GM12878 (cell line): ENCODE data around the gene TBRG4. TPM values are rescaled to one million over a fixed set of nuclear protein-coding genes. Genes with fewer than 3 reads are reported as not detected.

Source experiments
- BCL11A ChIP-seq: IDR thresholded peaks from 2 replicates; pipeline ENCODE4 v1.6.1; 2011; ENCODE audit warnings: low read depth, low read length
- CBFB ChIP-seq: IDR thresholded peaks from 2 replicates; pipeline ENCODE4 v1.6.1; 2016; ENCODE audit warnings: antibody characterized with exemption, low read depth
- CBX3 ChIP-seq: fragments of 200-600 bp; sonication (generic); IDR thresholded peaks from 2 replicates; pipeline ENCODE4 v1.6.1; 2016; ENCODE audit warnings: low read depth, borderline replicate concordance
- CBX5 ChIP-seq: sonication (generic); IDR thresholded peaks from 2 replicates; pipeline ENCODE4 v1.6.1; 2016; ENCODE audit warnings: low read depth, moderate library complexity, mild to moderate bottlenecking, inconsistent platforms
- CHD2 ChIP-seq: IDR thresholded peaks from 2 replicates; pipeline ENCODE4 v1.6.1; 2011; ENCODE audit warnings: low read depth, low read length, improper control_type of control experiment, borderline replicate concordance
- EED ChIP-seq: sonication (generic); IDR thresholded peaks from 2 replicates; pipeline ENCODE4 v1.6.1; 2016; ENCODE audit warnings: antibody characterized with exemption, low read depth
- ETV6 ChIP-seq, 2 experiments: fragments of 450-650 bp in 1 of 2; IDR thresholded peaks in 1 of 2; conservative IDR thresholded peaks in 1 of 2; 2 replicates each; pipeline ENCODE4 v1.6.1; 2014; ENCODE audit warnings: antibody characterized with exemption in 1 of 2, borderline replicate concordance in 1 of 2, low read depth in 1 of 2, mild to moderate bottlenecking in 1 of 2, moderate library complexity in 1 of 2
- HCFC1 ChIP-seq: fragments of 150-350 bp; IDR thresholded peaks from 2 replicates; pipeline ENCODE4 v1.6.1; 2014; ENCODE audit warnings: low read length
- NBN ChIP-seq: fragments of 450-650 bp; IDR thresholded peaks from 2 replicates; pipeline ENCODE4 v1.6.1; 2016
- NFXL1 ChIP-seq: fragments of 450-650 bp; IDR thresholded peaks from 2 replicates; pipeline ENCODE4 v1.6.1; 2017; ENCODE audit warnings: antibody characterized with exemption, mild to moderate bottlenecking, borderline replicate concordance
- NFYB ChIP-seq: IDR thresholded peaks from 2 replicates; pipeline ENCODE4 v1.6.1; 2011; ENCODE audit warnings: low read depth, mild to moderate bottlenecking, low read length, improper control_type of control experiment, moderate library complexity; ENCODE audit not compliant: insufficient read depth
- RAD51 ChIP-seq: fragments of 450-650 bp; IDR thresholded peaks from 2 replicates; pipeline ENCODE4 v1.6.1; 2016; ENCODE audit warnings: moderate library complexity, mild to moderate bottlenecking, inconsistent platforms
- USF1 ChIP-seq: IDR thresholded peaks from 2 replicates; pipeline ENCODE4 v1.6.1; 2011; ENCODE audit warnings: borderline replicate concordance, low read depth, mild to moderate bottlenecking, moderate library complexity, mixed read lengths, low read length; ENCODE audit not compliant: insufficient read depth; ENCODE audit errors: extremely low read length
- ZBED1 ChIP-seq: IDR thresholded peaks from 2 replicates; pipeline ENCODE4 v1.6.1; 2016; ENCODE audit warnings: borderline replicate concordance
- ZBTB11 ChIP-seq: fragments of 450-650 bp; formaldehyde crosslinking; IDR thresholded peaks from 2 replicates; pipeline ENCODE4 v1.5.0; 2022; ENCODE audit warnings: mild to moderate bottlenecking, missing genetic modification characterization
- polyA plus RNA-seq, 11 experiments: library from polyadenylated mRNA; depleted of rRNA in 4 of 11; unstranded in 6 of 11; stranded (reverse) in 5 of 11; fragments of >200 nt; fragmentation: Nextera tagmentation in 4 of 11; fragmentation: Illumina TruSeq in 1 of 11; extraction: Ambion mirVana in 4 of 11; extraction: Trizol in 1 of 11; gene quantifications; 1 replicate in 1 of 11; 2 replicates in 10 of 11; pipeline versions ENCODE4 v1.2.1 to v1.2.3, GENCODE V29; 2011 to 2016; ENCODE audit warnings: inconsistent platforms in 2 of 11, missing spikeins in 2 of 11, low read depth in 1 of 11
- total RNA-seq, 4 experiments: library from RNA; depleted of rRNA in 3 of 4; stranded (reverse); fragments of >200 nt in 3 of 4; fragmentation: Illumina TruSeq in 1 of 4; extraction: Trizol in 1 of 4; gene quantifications; 2 replicates each; pipeline versions ENCODE4 v1.2.1 to v1.2.3, GENCODE V29; 2013 to 2021
- TF ChIP-seq, protein P1 (sequence below): fragments of 450-650 bp; formaldehyde crosslinking; IDR thresholded peaks from 2 replicates; pipeline ENCODE4 v1.4.0; 2020; ENCODE audit warnings: mild to moderate bottlenecking, moderate library complexity
- TF ChIP-seq, protein P2 (sequence below): IDR thresholded peaks from 2 replicates; pipeline ENCODE4 v1.6.1; 2012; ENCODE audit warnings: low read length, inconsistent platforms

Gene TBRG4
- total and polyA plus RNA-seq, 10 of the 15 experiments (the other 5 are each of a cell fraction or from before 2014, with no cell fraction given), result 8.4 to 130 (median 118) TPM

DNA sequence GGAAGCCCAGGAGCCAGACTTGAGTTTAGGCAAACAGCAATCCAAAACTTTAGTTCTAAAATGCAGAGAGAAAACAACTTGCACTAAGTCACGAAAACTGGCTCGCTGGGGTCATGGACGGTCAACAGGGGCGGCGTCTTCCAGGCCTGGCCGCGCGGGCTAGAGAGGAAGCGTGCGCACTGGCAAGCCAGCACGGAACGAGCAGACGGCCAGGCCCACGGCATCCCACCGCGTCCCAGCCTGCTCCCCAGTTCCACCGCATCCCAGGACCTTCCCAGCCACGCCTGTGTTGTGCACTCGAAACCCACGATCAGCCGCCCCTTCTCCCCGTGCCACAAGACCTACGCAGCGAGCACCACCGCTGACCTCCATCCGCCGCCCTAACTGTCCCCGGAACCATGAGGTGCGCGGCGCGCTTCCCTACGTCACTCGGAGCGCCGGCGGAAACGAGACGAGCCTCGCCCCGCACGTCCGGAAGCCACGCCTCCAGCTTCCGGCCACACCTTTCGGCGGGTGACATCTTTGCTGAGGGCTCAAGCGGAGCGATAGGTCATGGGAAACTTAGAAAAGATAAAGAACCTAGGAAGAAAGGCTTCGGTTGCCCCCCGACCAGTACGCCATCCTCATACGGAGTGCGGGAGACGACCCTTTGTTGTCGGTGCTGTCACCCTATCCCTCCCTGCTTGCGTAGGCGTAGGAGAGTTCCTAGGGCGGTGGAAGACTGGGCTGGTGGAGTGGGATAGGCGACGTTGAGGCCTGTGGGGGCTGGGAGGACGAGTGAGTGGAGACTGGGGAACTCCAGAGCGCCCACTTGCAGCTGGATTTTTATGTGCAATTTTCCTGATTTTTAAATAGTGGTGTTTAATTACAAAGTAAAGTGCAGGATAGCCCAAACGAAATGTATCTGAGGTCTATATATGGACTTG, at the start of gene TBRG4 (continued):
- no peak for TF ChIP-seq ZBTB11 (CRISPR knock-in tag)
- TF ChIP-seq HCFC1, result peak; percentile 80
- TF ChIP-seq CHD2, result 0 out of 2 replicates have a peak, but pooled peaks have one; percentile 70
- TF ChIP-seq RAD51, result no peak
- TF ChIP-seq EED, result peak; percentile 78
- peak; percentile 68 for TF ChIP-seq CBFB
- TF ChIP-seq, protein P1, sequence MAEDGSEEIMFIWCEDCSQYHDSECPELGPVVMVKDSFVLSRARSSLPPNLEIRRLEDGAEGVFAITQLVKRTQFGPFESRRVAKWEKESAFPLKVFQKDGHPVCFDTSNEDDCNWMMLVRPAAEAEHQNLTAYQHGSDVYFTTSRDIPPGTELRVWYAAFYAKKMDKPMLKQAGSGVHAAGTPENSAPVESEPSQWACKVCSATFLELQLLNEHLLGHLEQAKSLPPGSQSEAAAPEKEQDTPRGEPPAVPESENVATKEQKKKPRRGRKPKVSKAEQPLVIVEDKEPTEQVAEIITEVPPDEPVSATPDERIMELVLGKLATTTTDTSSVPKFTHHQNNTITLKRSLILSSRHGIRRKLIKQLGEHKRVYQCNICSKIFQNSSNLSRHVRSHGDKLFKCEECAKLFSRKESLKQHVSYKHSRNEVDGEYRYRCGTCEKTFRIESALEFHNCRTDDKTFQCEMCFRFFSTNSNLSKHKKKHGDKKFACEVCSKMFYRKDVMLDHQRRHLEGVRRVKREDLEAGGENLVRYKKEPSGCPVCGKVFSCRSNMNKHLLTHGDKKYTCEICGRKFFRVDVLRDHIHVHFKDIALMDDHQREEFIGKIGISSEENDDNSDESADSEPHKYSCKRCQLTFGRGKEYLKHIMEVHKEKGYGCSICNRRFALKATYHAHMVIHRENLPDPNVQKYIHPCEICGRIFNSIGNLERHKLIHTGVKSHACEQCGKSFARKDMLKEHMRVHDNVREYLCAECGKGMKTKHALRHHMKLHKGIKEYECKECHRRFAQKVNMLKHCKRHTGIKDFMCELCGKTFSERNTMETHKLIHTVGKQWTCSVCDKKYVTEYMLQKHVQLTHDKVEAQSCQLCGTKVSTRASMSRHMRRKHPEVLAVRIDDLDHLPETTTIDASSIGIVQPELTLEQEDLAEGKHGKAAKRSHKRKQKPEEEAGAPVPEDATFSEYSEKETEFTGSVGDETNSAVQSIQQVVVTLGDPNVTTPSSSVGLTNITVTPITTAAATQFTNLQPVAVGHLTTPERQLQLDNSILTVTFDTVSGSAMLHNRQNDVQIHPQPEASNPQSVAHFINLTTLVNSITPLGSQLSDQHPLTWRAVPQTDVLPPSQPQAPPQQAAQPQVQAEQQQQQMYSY (CRISPR knock-in tag), result no peak
- TF ChIP-seq NFXL1, result no peak
- peak; percentile 95 for TF ChIP-seq NBN
- TF ChIP-seq CBX3, result no peak
- no peak; the same call in 1 of the 2 replicates for TF ChIP-seq BCL11A
- TF ChIP-seq NFYB, result no peak
- peak in 1 of 2 experiments; percentile 75; a peak in 1 of 4 replicates for TF ChIP-seq ETV6 (conservative IDR thresholded peaks at IDR 0.05 in 1 of 2, IDR thresholded peaks at IDR 0.05 in 1 of 2; ENCODE audit: borderline replicate concordance in 1 of 2, low read depth in 1 of 2)
- no peak for TF ChIP-seq ZBED1
- no peak for TF ChIP-seq CBX5
- TF ChIP-seq, protein P2, sequence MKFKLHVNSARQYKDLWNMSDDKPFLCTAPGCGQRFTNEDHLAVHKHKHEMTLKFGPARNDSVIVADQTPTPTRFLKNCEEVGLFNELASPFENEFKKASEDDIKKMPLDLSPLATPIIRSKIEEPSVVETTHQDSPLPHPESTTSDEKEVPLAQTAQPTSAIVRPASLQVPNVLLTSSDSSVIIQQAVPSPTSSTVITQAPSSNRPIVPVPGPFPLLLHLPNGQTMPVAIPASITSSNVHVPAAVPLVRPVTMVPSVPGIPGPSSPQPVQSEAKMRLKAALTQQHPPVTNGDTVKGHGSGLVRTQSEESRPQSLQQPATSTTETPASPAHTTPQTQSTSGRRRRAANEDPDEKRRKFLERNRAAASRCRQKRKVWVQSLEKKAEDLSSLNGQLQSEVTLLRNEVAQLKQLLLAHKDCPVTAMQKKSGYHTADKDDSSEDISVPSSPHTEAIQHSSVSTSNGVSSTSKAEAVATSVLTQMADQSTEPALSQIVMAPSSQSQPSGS, result peak; percentile 27; the same call in 1 of the 2 replicates
- peak; percentile 8 for TF ChIP-seq USF1
